ENCODE measurements around the gene OSGEP. TPM values are rescaled to one million over a fixed set of nuclear protein-coding genes. Genes with fewer than 3 reads are reported as not detected.

The OSGEP gene
- total RNA-seq, 2 donors from 2014 or later = 44.3 to 50.7 TPM

GRCh38 chr14:20428010-20428365 is 26.6 kb downstream of the OSGEP start:
- H3K9ac ChIP-seq (ENCODE audit: extremely low read depth, low read length, poor library complexity, severe bottlenecking) = no peak overlapping the region
- H3K36me3 Mint-ChIP-seq (ENCODE audit: low read depth) = no peaks in the 10 kb centered on the region
- no peaks in the 10 kb centered on the region for H3K27me3 ChIP-seq (ENCODE audit: control insufficient read depth, insufficient read depth, low read length, poor library complexity, severe bottlenecking)
- DNase-seq = no peak
- H3K27me3 Mint-ChIP-seq (ENCODE audit: insufficient read depth) = no peaks in the 10 kb centered on the region
- H3K4me1 Mint-ChIP-seq = peaks cover 13% of the 10 kb centered on the region
- no peaks in the 10 kb centered on the region for H3K36me3 ChIP-seq (ENCODE audit: control insufficient read depth, insufficient read depth, low read length)
- H3K27ac ChIP-seq (ENCODE audit: low read depth, low read length) = no peak overlapping the region
- no peak overlapping the region for H3K4me3 ChIP-seq (ENCODE audit: low read length)
- peak overlapping the region; percentile 59 for H3K27ac Mint-ChIP-seq
- no peaks in the 10 kb centered on the region for H3K4me1 ChIP-seq (ENCODE audit: control insufficient read depth, insufficient read depth, low read length)
- H3K9me3 ChIP-seq (ENCODE audit: control insufficient read depth, low read length) = no peaks in the 10 kb centered on the region
- no peak overlapping the region for H3K4me3 Mint-ChIP-seq
- TF ChIP-seq CTCF (conservative IDR thresholded peaks at IDR 0.05) = no peak
- WGBS, 2 experiments (ENCODE audit: insufficient coverage in 1 of 2, insufficient read length in 1 of 2) = 78 to 100% methylated on average over 1 to 5 of the region's 5 CpGs
- H3K9me3 Mint-ChIP-seq = no peaks in the 10 kb centered on the region

GRCh38 chr14:20427231-20428009 is 27.2 kb downstream of the OSGEP start:
- Histone ChIP-seq H3K36me3 (ENCODE audit: control insufficient read depth, insufficient read depth, low read length) (no peaks in the 10 kb centered on the region), H3K4me1 (ENCODE audit: control insufficient read depth, insufficient read depth, low read length) (no peaks in the 10 kb centered on the region), H3K27me3 (ENCODE audit: control insufficient read depth, insufficient read depth, low read length, poor library complexity, severe bottlenecking) (no peaks in the 10 kb centered on the region), H3K27ac (ENCODE audit: low read depth, low read length) (no peak overlapping the region), H3K9ac (ENCODE audit: extremely low read depth, low read length, poor library complexity, severe bottlenecking) (no peak overlapping the region), H3K9me3 (ENCODE audit: control insufficient read depth, low read length) (no peaks in the 10 kb centered on the region), H3K4me3 (ENCODE audit: low read length) (no peak overlapping the region)
- Mint-ChIP-seq H3K9me3 (no peaks in the 10 kb centered on the region), H3K36me3 (ENCODE audit: low read depth) (no peaks in the 10 kb centered on the region), H3K27ac (peak overlapping the region; percentile 59), H3K27me3 (ENCODE audit: insufficient read depth) (no peaks in the 10 kb centered on the region), H3K4me1 (peaks cover 14% of the 10 kb centered on the region), H3K4me3 (peak overlapping the region; percentile 8)
- TF ChIP-seq CTCF (conservative IDR thresholded peaks at IDR 0.05) = no peak
- DNase-seq = peak; percentile 52
- 86 to 91% methylated on average over 2 to 5 of the region's 5 CpGs for WGBS, 2 experiments (ENCODE audit: insufficient coverage in 1 of 2, insufficient read length in 1 of 2)

- H3K4me1 Mint-ChIP-seq = peaks cover 14% of the 10 kb centered on the region
Measured at GRCh38 chr14:20424851-20425250, 29.8 kb downstream of the OSGEP start.

More at GRCh38 chr14:20424851-20425250, 29.8 kb downstream of the OSGEP start:
- Histone ChIP-seq H3K27me3 (ENCODE audit: control insufficient read depth, insufficient read depth, low read length, poor library complexity, severe bottlenecking) (no peaks in the 10 kb centered on the region), H3K4me1 (ENCODE audit: control insufficient read depth, insufficient read depth, low read length) (no peaks in the 10 kb centered on the region), H3K9ac (ENCODE audit: extremely low read depth, low read length, poor library complexity, severe bottlenecking) (no peak overlapping the region), H3K36me3 (ENCODE audit: control insufficient read depth, insufficient read depth, low read length) (no peaks in the 10 kb centered on the region), H3K27ac (ENCODE audit: low read depth, low read length) (no peak overlapping the region), H3K4me3 (ENCODE audit: low read length) (no peak overlapping the region), H3K9me3 (ENCODE audit: control insufficient read depth, low read length) (no peaks in the 10 kb centered on the region)
- no peak for TF ChIP-seq CTCF (conservative IDR thresholded peaks at IDR 0.05)
- H3K27ac Mint-ChIP-seq = no peak overlapping the region
- H3K4me3 Mint-ChIP-seq = no peak overlapping the region
- no peaks in the 10 kb centered on the region for H3K36me3 Mint-ChIP-seq (ENCODE audit: low read depth)
- H3K27me3 Mint-ChIP-seq (ENCODE audit: insufficient read depth) = no peaks in the 10 kb centered on the region
- DNase-seq = no peak
- WGBS, 2 experiments (ENCODE audit: insufficient coverage in 1 of 2, insufficient read length in 1 of 2) = 40 to 50% methylated on average over 2 of the region's 2 CpGs
- H3K9me3 Mint-ChIP-seq = no peaks in the 10 kb centered on the region
